ENCODE measurements around the gene SCUBE1.

The SCUBE1 gene

DNA sequence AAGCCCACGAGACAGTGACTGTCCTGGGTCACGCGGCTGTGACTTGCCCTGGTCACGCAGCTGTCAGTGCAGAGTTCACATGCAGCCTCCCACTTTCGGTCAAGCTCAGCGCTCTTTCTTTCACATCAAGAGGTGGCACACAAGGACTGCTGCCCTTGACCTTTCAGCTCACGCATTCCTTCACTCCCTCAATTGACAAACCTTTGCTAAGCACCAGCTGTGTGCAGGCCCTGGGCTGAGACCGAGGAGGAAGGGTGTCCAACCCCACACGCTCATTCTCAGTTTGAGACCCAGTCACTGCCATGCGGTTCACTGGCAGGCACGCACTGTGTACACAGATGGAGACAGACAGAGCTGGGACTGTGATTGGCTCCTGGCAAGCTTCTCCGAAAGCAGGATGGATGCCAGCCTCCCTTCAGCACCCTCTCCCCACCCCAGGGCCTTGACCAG, 70.3 kb downstream of the SCUBE1 start:
- Histone ChIP-seq H3K9me3 (no peaks in the 10 kb centered on the region), H3K4me3 (ENCODE audit: low read depth, low read length) (no peak overlapping the region), H3K36me3 (no peaks in the 10 kb centered on the region), H3K4me1 (peaks cover 47% of the 10 kb centered on the region), H3K27me3 (no peaks in the 10 kb centered on the region)
- no peak for TF ChIP-seq CTCF (IDR thresholded peaks at IDR 0.05; ENCODE audit: low read depth, low read length)
- DNase-seq, result no peak

DNA sequence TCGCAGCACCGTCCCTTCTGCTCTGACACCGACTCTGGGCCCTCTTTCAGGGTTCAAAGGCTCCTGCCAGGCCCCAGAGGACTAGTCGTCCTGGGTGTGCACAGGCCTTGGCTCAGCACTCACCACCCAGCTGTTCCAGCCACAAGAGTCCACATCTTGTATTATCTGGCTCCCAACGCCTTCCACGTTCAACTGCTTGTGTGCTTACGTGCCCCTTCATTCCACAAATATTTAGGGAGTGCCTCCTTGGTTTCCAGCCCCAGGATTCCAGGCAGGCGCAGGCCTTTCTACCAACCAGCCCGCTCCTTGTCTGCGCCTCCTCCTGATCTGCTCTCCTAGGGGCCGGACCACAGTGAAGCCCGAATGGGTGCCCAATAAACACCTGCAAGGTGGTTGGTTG, 70.9 kb downstream of the SCUBE1 start:
- peaks cover 53% of the 10 kb centered on the region for H3K4me1 ChIP-seq
- DNase-seq, result no peak
- H3K4me3 ChIP-seq (ENCODE audit: low read depth, low read length), result no peak overlapping the region
- no peaks in the 10 kb centered on the region for H3K27me3 ChIP-seq
- no peaks in the 10 kb centered on the region for H3K36me3 ChIP-seq
- H3K9me3 ChIP-seq, result no peaks in the 10 kb centered on the region
- no peak for TF ChIP-seq CTCF (IDR thresholded peaks at IDR 0.05; ENCODE audit: low read depth, low read length)

- no peaks in the 10 kb centered on the region for H3K27me3 ChIP-seq
- TF ChIP-seq CTCF (IDR thresholded peaks at IDR 0.05; ENCODE audit: low read depth, low read length), result no peak
Observed at GRCh38 chr22:43270949-43271348, 72.2 kb downstream of the SCUBE1 start.

DNA sequence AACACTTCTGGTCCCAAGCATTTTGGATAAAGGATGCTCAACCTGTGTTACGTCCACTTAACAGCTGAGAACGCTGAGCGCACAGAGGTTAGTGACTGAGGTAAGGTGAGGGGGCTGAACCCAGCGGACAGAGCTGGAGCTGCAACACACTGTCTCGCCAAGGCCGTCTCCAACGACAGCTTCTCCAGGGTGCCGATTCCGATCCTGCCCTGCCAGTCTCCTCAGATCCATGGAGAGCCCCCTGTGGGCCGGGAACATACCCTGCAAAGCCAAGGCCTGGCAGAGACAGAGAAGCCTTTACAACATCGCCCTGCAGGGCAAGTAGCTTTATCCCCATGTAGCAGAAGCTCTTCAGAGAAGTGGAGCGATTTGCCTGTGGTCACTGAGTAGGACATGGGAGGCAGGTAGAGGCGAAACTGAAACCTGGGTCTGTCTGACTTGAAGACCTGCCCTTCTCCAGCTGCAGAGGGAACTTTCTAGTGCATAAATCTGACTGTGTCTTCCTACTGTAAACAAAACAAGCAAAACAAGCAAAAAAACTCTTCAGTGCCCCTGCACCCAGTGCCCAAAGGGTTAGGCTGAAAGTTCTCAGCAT, 72.8 kb downstream of the SCUBE1 start:
- Histone ChIP-seq H3K4me3 (ENCODE audit: low read depth, low read length) (no peak overlapping the region), H3K4me1 (peaks cover 47% of the 10 kb centered on the region), H3K9me3 (no peaks in the 10 kb centered on the region), H3K36me3 (no peaks in the 10 kb centered on the region), H3K27me3 (no peaks in the 10 kb centered on the region)
- DNase-seq, result peak; percentile 46
- peak; percentile 51; the same call in 1 of the 2 replicates for TF ChIP-seq CTCF (IDR thresholded peaks at IDR 0.05; ENCODE audit: low read depth, low read length)

More at GRCh38 chr22:43270949-43271348, 72.2 kb downstream of the SCUBE1 start:
- DNase-seq, result no peak
- no peak overlapping the region for H3K4me3 ChIP-seq (ENCODE audit: low read depth, low read length)
- peaks cover 52% of the 10 kb centered on the region for H3K4me1 ChIP-seq
- H3K9me3 ChIP-seq, result no peaks in the 10 kb centered on the region
- no peaks in the 10 kb centered on the region for H3K36me3 ChIP-seq

DNA sequence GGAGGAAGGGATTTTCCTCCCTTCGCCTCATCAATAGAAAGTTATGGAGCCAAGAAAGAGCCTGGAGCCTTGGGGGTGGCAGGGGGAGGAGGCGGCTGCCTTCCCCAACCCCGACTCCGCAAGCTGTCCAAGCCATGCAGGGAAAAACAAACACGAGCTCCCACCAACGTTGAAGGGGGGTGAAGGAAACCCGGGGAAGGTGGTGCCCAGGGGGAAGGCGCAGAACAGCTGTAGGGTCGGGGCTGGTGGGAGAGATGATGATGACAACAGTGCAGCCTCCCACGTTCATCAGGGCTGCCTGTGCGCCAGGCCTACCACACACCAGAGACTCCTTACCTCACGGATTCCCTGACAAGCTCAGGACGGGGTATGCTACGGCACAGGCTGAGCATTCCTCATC, 73.5 kb downstream of the SCUBE1 start:
- DNase-seq, result no peak
- no peak overlapping the region for H3K4me3 ChIP-seq (ENCODE audit: low read depth, low read length)
- TF ChIP-seq CTCF (IDR thresholded peaks at IDR 0.05; ENCODE audit: low read depth, low read length), result no peak
- no peaks in the 10 kb centered on the region for H3K9me3 ChIP-seq
- H3K4me1 ChIP-seq, result peaks cover 43% of the 10 kb centered on the region
- H3K27me3 ChIP-seq, result no peaks in the 10 kb centered on the region
- no peaks in the 10 kb centered on the region for H3K36me3 ChIP-seq

DNA sequence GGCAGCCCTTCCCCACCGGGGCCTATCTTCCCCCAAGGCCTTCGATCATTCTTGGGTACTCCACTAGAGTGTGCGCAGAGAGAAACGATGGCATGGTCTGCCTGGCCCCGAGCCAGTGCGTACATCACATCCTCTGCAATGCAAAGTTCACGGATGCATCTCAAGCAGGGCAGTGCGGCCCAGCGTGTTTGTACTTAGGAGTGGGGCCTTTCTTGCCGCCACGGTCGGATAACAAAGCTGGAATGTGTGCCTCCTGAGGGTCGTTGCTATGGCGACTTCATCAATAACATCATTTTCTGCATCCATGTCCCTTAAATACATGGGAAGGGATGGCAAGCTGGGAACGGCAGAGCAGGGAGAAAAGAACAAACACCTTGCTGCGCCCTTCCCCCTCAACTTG, 73.9 kb downstream of the SCUBE1 start:
- Histone ChIP-seq H3K9me3 (no peaks in the 10 kb centered on the region), H3K27me3 (no peaks in the 10 kb centered on the region), H3K36me3 (no peaks in the 10 kb centered on the region), H3K4me1 (peaks cover 43% of the 10 kb centered on the region), H3K4me3 (ENCODE audit: low read depth, low read length) (no peak overlapping the region)
- no peak for DNase-seq
- no peak for TF ChIP-seq CTCF (IDR thresholded peaks at IDR 0.05; ENCODE audit: low read depth, low read length)

All from BE2C (cell line).